ENCODE results near the gene FSTL5. TPM values are rescaled to one million over a fixed set of nuclear protein-coding genes. Genes with fewer than 3 reads are reported as not detected.

Gene FSTL5
- total RNA-seq, 2 experiments from 2014 or later: not detected

DNA sequence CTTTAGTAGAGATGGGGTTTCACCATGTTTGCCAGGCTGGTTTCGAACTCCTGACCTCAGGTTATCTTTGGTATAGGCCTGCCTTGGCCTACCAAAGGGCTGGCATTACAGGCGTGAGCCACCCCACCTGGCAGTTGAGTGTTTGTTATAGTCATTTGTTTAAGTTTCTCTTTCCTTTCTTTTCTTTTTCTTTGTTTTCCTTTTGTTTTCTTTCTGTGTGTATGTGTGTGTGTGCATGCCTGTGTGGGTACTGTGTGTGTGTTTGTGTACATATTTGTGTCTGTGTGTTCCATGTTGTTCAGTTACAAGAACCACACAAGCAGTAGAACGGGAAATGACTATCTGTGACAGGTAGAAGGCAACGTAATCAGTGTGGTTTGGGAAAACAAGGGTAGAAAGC, 624.9 kb downstream of the FSTL5 start:
- H3K4me3 Mint-ChIP-seq: no peak overlapping the region
- H3K27ac Mint-ChIP-seq: no peak overlapping the region
- intact Hi-C loops (cut with micrococcal nuclease): no loop called here
- TF ChIP-seq, protein P1, sequence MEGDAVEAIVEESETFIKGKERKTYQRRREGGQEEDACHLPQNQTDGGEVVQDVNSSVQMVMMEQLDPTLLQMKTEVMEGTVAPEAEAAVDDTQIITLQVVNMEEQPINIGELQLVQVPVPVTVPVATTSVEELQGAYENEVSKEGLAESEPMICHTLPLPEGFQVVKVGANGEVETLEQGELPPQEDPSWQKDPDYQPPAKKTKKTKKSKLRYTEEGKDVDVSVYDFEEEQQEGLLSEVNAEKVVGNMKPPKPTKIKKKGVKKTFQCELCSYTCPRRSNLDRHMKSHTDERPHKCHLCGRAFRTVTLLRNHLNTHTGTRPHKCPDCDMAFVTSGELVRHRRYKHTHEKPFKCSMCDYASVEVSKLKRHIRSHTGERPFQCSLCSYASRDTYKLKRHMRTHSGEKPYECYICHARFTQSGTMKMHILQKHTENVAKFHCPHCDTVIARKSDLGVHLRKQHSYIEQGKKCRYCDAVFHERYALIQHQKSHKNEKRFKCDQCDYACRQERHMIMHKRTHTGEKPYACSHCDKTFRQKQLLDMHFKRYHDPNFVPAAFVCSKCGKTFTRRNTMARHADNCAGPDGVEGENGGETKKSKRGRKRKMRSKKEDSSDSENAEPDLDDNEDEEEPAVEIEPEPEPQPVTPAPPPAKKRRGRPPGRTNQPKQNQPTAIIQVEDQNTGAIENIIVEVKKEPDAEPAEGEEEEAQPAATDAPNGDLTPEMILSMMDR (IDR thresholded peaks at IDR 0.05): no peak
- ChIA-PET CTCF (no interaction called here), POLR2A (no interaction called here)
- ATAC-seq (no peak), DNase-seq (no peak)
- peaks cover 10% of the 10 kb centered on the region for H3K9me3 Mint-ChIP-seq
- no peaks in the 10 kb centered on the region for H3K4me1 Mint-ChIP-seq (ENCODE audit: low read depth)
- H3K27me3 Mint-ChIP-seq: no peaks in the 10 kb centered on the region
- no peaks in the 10 kb centered on the region for H3K36me3 Mint-ChIP-seq (ENCODE audit: low read depth)

DNA sequence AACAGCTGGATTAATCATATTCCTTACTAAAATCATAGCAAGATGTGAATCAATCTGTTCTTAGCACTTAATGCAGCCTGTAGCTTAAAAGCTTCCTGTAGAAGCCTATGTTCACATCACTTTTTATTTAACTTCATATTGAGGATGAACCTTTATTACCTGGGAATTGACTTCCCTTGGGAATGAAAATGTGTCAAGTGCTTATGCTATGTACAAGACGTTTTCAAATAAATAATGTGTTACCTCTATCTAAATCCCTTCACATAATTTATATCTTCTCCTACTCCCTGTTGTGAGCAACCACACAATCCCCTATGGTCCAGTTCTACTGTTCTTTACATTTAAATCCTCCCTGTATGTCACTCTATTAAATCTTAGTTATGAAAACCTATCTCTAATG, 633.1 kb downstream of the FSTL5 start:
- POLR2A ChIA-PET: no interaction called here
- Mint-ChIP-seq H3K27ac (no peak overlapping the region), H3K9me3 (peaks cover 7% of the 10 kb centered on the region), H3K27me3 (no peaks in the 10 kb centered on the region), H3K36me3 (ENCODE audit: low read depth) (no peaks in the 10 kb centered on the region), H3K4me3 (no peak overlapping the region), H3K4me1 (ENCODE audit: low read depth) (no peaks in the 10 kb centered on the region)
- intact Hi-C loops (cut with micrococcal nuclease): no loop called here
- TF ChIP-seq, protein P1 (IDR thresholded peaks at IDR 0.05): no peak
- ATAC-seq (no peak), DNase-seq (no peak)
- CTCF ChIA-PET: no interaction called here

DNA sequence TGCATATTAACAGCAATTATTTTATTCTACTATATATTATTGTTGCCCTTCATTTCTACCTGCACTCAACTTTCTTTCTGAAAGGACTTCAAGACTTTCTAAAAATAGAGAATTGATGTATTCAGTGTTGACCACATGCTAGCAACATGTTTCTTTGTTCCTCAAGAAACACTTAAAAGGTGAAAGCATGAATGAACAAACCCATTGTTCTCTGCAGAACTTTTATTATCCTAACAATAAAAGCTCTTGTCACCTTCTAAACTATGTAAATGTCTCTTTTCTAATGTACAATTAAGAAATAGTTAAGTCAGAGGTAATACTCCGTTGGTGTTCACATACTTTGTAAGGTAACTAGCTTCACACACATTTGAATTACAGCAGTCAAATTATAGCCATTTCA, 638.7 kb downstream of the FSTL5 start:
- ChIA-PET CTCF (no interaction called here), POLR2A (no interaction called here)
- Mint-ChIP-seq H3K27me3 (no peaks in the 10 kb centered on the region), H3K4me1 (ENCODE audit: low read depth) (no peaks in the 10 kb centered on the region), H3K36me3 (ENCODE audit: low read depth) (no peaks in the 10 kb centered on the region), H3K27ac (no peak overlapping the region), H3K4me3 (no peak overlapping the region), H3K9me3 (no peaks in the 10 kb centered on the region)
- no peak for ATAC-seq
- TF ChIP-seq, protein P1 (IDR thresholded peaks at IDR 0.05): no peak
- intact Hi-C loops (cut with micrococcal nuclease): no loop called here
- DNase-seq: no peak

DNA sequence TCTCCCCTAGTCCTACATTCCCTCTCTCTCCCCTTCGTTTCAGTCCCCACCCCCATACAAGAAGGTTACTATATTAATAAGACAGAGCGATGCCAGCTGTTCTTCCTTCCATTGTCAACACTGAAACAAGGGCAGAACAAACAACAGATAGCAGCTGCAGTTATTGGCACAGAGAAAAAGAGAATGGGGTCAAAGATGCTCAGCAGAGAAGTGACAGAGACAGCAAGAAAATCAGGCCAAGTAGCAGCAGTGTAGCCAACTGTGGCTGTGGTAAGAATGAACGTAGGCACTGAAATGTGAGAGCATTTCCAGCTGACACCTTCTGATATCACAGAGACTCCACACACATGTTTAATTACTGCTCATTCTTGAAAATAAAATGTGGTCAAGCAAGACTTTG, 641.8 kb downstream of the FSTL5 start:
- Mint-ChIP-seq H3K27ac (no peak overlapping the region), H3K9me3 (no peaks in the 10 kb centered on the region), H3K4me1 (ENCODE audit: low read depth) (no peaks in the 10 kb centered on the region), H3K27me3 (no peaks in the 10 kb centered on the region), H3K4me3 (no peak overlapping the region), H3K36me3 (ENCODE audit: low read depth) (no peaks in the 10 kb centered on the region)
- intact Hi-C loops (cut with micrococcal nuclease): no loop called here
- ChIA-PET CTCF (no interaction called here), POLR2A (no interaction called here)
- TF ChIP-seq, protein P1 (IDR thresholded peaks at IDR 0.05): no peak
- no peak for ATAC-seq
- no peak for DNase-seq

DNA sequence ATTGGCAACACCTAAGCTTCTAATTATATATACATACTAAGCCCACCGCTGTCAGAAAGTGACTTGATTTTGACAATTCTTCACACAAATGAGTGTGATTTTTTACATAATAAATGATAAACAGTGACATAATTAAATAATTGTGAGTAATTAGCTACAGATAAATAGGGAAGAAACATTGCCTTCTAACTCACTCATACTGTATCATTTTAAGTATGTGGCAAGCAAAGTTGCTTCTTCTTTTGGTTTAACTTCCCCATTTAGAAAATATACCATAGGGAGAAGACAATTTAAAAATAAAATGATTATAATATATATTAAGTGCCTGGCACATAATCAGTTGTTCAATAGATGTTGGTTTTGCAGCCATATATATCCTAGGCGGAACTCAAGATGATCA, 644.2 kb downstream of the FSTL5 start:
- no peaks in the 10 kb centered on the region for H3K9me3 Mint-ChIP-seq
- TF ChIP-seq, protein P1 (IDR thresholded peaks at IDR 0.05): no peak
- ChIA-PET POLR2A (no interaction called here), CTCF (no interaction called here)
- DNase-seq: no peak
- no peak overlapping the region for H3K27ac Mint-ChIP-seq
- H3K36me3 Mint-ChIP-seq (ENCODE audit: low read depth): no peaks in the 10 kb centered on the region
- ATAC-seq: no peak
- intact Hi-C loops (cut with micrococcal nuclease): no loop called here
- H3K4me1 Mint-ChIP-seq (ENCODE audit: low read depth): no peaks in the 10 kb centered on the region
- no peak overlapping the region for H3K4me3 Mint-ChIP-seq
- H3K27me3 Mint-ChIP-seq: no peaks in the 10 kb centered on the region

Measured in activated CD8-positive, alpha-beta T cell treated with anti-CD3 and anti-CD28 coated beads for 36 hours (primary cell).